Esophagus muscularis mucosa (tissue), 4 donors: ENCODE measurements around the gene SLC17A8. TPM values are rescaled to one million over a fixed set of nuclear protein-coding genes. Genes with fewer than 3 reads are reported as not detected.

Experiments
- DNase-seq: peaks from one replicate; pipeline ENCODE4 v3.0.0-alpha.2; 2017; ENCODE audit errors: extremely low spot score
- H3K27ac ChIP-seq, 4 donors: fragments of 200-600 bp; sonication (generic); replicated peaks in 1 of 4; 1 replicate in 3 of 4; 2 replicates in 1 of 4; pipeline ENCODE4 v1.5.1; 2016 to 2019; ENCODE audit warnings: mild to moderate bottlenecking in 1 of 4
- H3K27me3 ChIP-seq, 4 donors: fragments of 200-600 bp; sonication (generic); one replicate each; pipeline versions ENCODE4 v1.5.1 to v1.6.0; 2016 to 2019
- H3K36me3 ChIP-seq, 4 donors: fragments of 200-600 bp; sonication (generic); one replicate each; pipeline ENCODE4 v1.5.1; 2016 to 2019
- H3K4me1 ChIP-seq, 4 donors: fragments of 200-600 bp; sonication (generic); one replicate each; pipeline ENCODE4 v1.5.1; 2016 to 2019
- H3K4me3 ChIP-seq, 4 donors: fragments of 200-600 bp; sonication (generic); 1 replicate in 2 of 4; 2 replicates in 2 of 4; pipeline ENCODE4 v1.5.1; 2016 to 2019; ENCODE audit warnings: mild to moderate bottlenecking in 4 of 4, moderate library complexity in 1 of 4
- H3K9me3 ChIP-seq, 4 donors: fragments of 200-600 bp; sonication (generic); 1 replicate in 3 of 4; 2 replicates in 1 of 4; pipeline ENCODE4 v1.5.1; 2016 to 2019
- CTCF ChIP-seq, 3 experiments: fragments of 200-600 bp in 2 of 3; fragments of 450-650 bp in 1 of 3; sonication (generic) in 2 of 3; IDR thresholded peaks; one replicate each; pipeline ENCODE4 v1.5.1; 2017 to 2019; ENCODE audit warnings: antibody characterized with exemption in 3 of 3, mild to moderate bottlenecking in 2 of 3, moderate library complexity in 1 of 3
- EP300 ChIP-seq: sonication (generic); formaldehyde crosslinking; IDR thresholded peaks from one replicate; pipeline ENCODE4 v1.6.1; 2017; ENCODE audit warnings: antibody characterized with exemption
- POLR2A ChIP-seq: fragments of 450-650 bp; IDR thresholded peaks from one replicate; pipeline ENCODE4 v1.6.1; 2017; ENCODE audit warnings: antibody characterized with exemption, moderate library complexity, mild to moderate bottlenecking, low read depth
- POLR2AphosphoS5 ChIP-seq, 2 donors: sonication (generic); formaldehyde crosslinking; IDR thresholded peaks; one replicate each; pipeline ENCODE4 v1.6.1; 2017; ENCODE audit warnings: antibody characterized with exemption in 2 of 2
- WGBS: methylation state at CpG from one replicate; pipeline ENCODE4 v1.1.5; 2018; 5-methylcytosine and 5-hydroxymethylcytosine counted together
- intact Hi-C: fragments of 100-400 bp; cut with DNase I; formaldehyde crosslinking; loops from one replicate; pipeline ENCODE4 v1.15.1; 2023
- total RNA-seq, 4 donors: library from RNA; depleted of rRNA; stranded (reverse); fragments of >200 nt; gene quantifications; one replicate each; pipeline versions ENCODE4 v1.1.0 to v1.2.1, GENCODE V29; 2016

SLC17A8 gene
- total RNA-seq, 4 donors from 2014 or later = not detected

- Histone ChIP-seq H3K27me3 (no peaks in the 10 kb centered on the region), H3K4me3 (no peak overlapping the region), H3K9me3 (peaks cover 0 to 4% (median 0%) of the 10 kb centered on the region in 4 donors), H3K27ac (no peak overlapping the region), H3K36me3 (no peaks in the 10 kb centered on the region), H3K4me1 (no peaks in the 10 kb centered on the region)
- DNase-seq = no peak
- WGBS = 75% methylated on average over 2 of the region's 2 CpGs
- TF ChIP-seq POLR2AphosphoS5 (IDR thresholded peaks at IDR 0.05) = peak in 1 of 2 donors; percentile 34
- no peak for TF ChIP-seq EP300
- intact Hi-C loops = no loop called here
Observed at GRCh38 chr12:100365411-100365810, 8.5 kb downstream of the SLC17A8 start.

GRCh38 chr12:100368066-100368465 lies 11.2 kb downstream of the SLC17A8 start:
- whole genome bisulfite sequencing = 86% methylated on average over 1 of the region's 1 CpG
- TF ChIP-seq POLR2AphosphoS5 (IDR thresholded peaks at IDR 0.05) = no peak
- no peak for TF ChIP-seq EP300
- TF ChIP-seq CTCF (IDR thresholded peaks at IDR 0.05) = no peak
- no peak for TF ChIP-seq POLR2A

GRCh38 chr12:100371146-100371545 lies 14.3 kb downstream of the SLC17A8 start:
- peaks cover 0 to 22% (median 21%) of the 10 kb centered on the region in 4 donors for H3K4me1 ChIP-seq
- DNase-seq = no peak
- H3K27ac ChIP-seq = no peak overlapping the region
- no peaks in the 10 kb centered on the region for H3K27me3 ChIP-seq
- no peaks in the 10 kb centered on the region for H3K36me3 ChIP-seq
- intact Hi-C loops = no loop called here
- WGBS = 93% methylated on average over 6 of the region's 6 CpGs
- TF ChIP-seq POLR2A = no peak
- TF ChIP-seq POLR2AphosphoS5 (IDR thresholded peaks at IDR 0.05) = no peak
- no peak for TF ChIP-seq EP300
- TF ChIP-seq CTCF (IDR thresholded peaks at IDR 0.05) = no peak
- H3K9me3 ChIP-seq = peaks cover 0 to 4% (median 0%) of the 10 kb centered on the region in 4 donors
- H3K4me3 ChIP-seq = no peak overlapping the region

More at GRCh38 chr12:100368066-100368465, 11.2 kb downstream of the SLC17A8 start:
- peaks cover 0 to 4% (median 0%) of the 10 kb centered on the region in 4 donors for H3K9me3 ChIP-seq
- no peak for DNase-seq
- H3K4me3 ChIP-seq = no peak overlapping the region
- no peaks in the 10 kb centered on the region for H3K27me3 ChIP-seq
- intact Hi-C loops = no loop called here
- H3K4me1 ChIP-seq = peaks cover 0 to 9% (median 7%) of the 10 kb centered on the region in 4 donors
- no peak overlapping the region for H3K27ac ChIP-seq
- no peaks in the 10 kb centered on the region for H3K36me3 ChIP-seq

GRCh38 chr12:100372853-100373640 lies 16.2 kb downstream of the SLC17A8 start:
- Histone ChIP-seq H3K4me1 (peaks cover 0 to 22% (median 21%) of the 10 kb centered on the region in 4 donors), H3K36me3 (no peaks in the 10 kb centered on the region), H3K9me3 (peaks cover 0 to 4% (median 0%) of the 10 kb centered on the region in 4 donors), H3K27ac (no peak overlapping the region), H3K4me3 (no peak overlapping the region), H3K27me3 (no peaks in the 10 kb centered on the region)
- intact Hi-C loops = no loop called here
- no peak for DNase-seq
- TF ChIP-seq POLR2AphosphoS5 (IDR thresholded peaks at IDR 0.05) (no peak), POLR2A (no peak), EP300 (no peak), CTCF (IDR thresholded peaks at IDR 0.05) (no peak)
- WGBS = 40% methylated on average over 10 of the region's 11 CpGs

- Histone ChIP-seq H3K4me3 (peak overlapping the region in 1 of 4 donors; percentile 14), H3K9me3 (no peaks in the 10 kb centered on the region), H3K27me3 (no peaks in the 10 kb centered on the region), H3K36me3 (no peaks in the 10 kb centered on the region), H3K27ac (no peak overlapping the region), H3K4me1 (peaks cover 0 to 22% (median 21%) of the 10 kb centered on the region in 4 donors)
- no peak for TF ChIP-seq POLR2AphosphoS5 (IDR thresholded peaks at IDR 0.05)
- no peak for TF ChIP-seq EP300
- TF ChIP-seq CTCF (IDR thresholded peaks at IDR 0.05) = no peak
- no peak for TF ChIP-seq POLR2A
- WGBS = 51% methylated on average over 11 of the region's 12 CpGs
- peak; percentile 93 for DNase-seq
- intact Hi-C loops = no loop called here
Observed at GRCh38 chr12:100375038-100375735, 18.3 kb downstream of the SLC17A8 start.
